Measurements from ENCODE around the gene CDK10. TPM values are rescaled to one million over a fixed set of nuclear protein-coding genes. Genes with fewer than 3 reads are reported as not detected.
"Not testable (repeated sequence)": the region's sequence is repeated elsewhere in the genome, so short reads cannot be mapped to it uniquely, and the experiment has no call there.

CDK10 gene
- total RNA-seq, 4 donors from 2014 or later, result 42.8 to 118 (median 55.0) TPM

DNA sequence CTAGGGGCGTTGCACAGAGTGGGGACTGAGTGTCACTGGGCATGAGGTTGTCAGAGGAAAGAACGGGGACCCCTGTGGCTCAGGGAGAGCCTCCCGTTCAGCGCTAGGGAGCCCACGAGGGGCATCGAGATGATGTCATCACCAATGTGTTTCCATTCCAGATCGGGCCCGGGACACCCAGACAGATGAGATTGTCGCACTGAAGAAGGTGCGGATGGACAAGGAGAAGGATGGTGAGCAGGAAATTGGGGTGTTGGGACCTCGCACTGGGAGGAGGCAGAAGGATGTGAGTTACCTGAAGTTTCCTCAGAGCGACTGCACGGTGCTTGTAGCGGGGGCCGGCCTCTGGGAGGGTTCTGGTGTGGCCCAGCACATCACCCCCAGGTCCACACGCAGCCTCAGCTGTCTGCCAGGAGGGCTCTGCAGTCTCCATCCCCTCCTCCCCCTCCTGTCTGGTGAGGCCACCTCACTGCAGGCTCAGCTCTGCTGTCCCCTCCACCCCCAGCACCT, 4.0 kb downstream of the CDK10 start:
- Histone ChIP-seq H3K27me3 (no peaks in the 10 kb centered on the region), H3K4me1 (peaks cover 21% of the 10 kb centered on the region), H3K27ac (no peak overlapping the region), H3K36me3 (peaks cover 60% of the 10 kb centered on the region), H3K9me3 (no peaks in the 10 kb centered on the region), H3K4me3 (no peak overlapping the region)
- WGBS, result 89% methylated on average over 15 of the region's 16 CpGs
- DNase-seq (ENCODE audit: low spot score in 2 of 2), result peak in 1 of 2 donors; percentile 67
- no peak for TF ChIP-seq EP300 (IDR thresholded peaks at IDR 0.05)
- TF ChIP-seq POLR2AphosphoS5 (IDR thresholded peaks at IDR 0.05), result no peak
- TF ChIP-seq CTCF (IDR thresholded peaks at IDR 0.05), result no peak
- no peak for TF ChIP-seq POLR2A (IDR thresholded peaks at IDR 0.05)

DNA sequence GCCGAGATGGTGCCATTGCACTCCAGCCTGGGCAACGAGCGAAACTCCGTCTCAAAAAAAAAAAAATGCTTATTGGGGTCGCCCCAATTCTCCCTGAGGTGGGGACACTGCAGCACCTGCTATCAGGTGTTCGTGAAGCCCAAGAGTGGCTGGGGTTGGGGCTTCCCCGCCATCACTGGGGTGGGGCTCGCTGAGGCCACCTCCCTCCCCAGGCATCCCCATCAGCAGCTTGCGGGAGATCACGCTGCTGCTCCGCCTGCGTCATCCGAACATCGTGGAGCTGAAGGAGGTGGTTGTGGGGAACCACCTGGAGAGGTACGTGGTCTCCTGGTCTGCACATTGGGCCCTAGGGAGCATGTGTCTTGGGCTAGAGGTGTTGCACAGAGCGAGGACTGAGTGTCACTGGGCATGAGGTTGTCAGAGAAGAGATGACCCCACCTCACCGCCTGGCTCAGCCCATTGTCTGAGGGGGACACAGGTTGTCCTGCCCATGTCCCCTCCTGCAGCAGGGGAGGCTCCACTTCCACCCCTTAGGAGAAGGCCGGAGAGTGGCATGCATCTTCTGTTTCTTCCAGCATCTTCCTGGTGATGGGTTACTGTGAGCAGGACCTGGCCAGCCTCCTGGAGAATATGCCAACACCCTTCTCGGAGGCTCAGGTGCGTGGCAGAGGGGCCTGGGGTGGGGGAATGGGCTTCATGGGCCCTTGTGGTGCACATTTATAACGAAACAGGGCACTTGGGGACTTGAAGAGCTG, 4.9 kb downstream of the CDK10 start:
- no peak for TF ChIP-seq POLR2A (IDR thresholded peaks at IDR 0.05)
- no peak for TF ChIP-seq CTCF (IDR thresholded peaks at IDR 0.05)
- TF ChIP-seq POLR2AphosphoS5 (IDR thresholded peaks at IDR 0.05), result no peak
- no peak for TF ChIP-seq EP300 (IDR thresholded peaks at IDR 0.05)
- peaks cover 14% of the 10 kb centered on the region for H3K4me1 ChIP-seq
- WGBS, result 94% methylated on average over 15 of the region's 21 CpGs
- DNase-seq (ENCODE audit: low spot score in 2 of 2), result peak in 1 of 2 donors; percentile 54
- H3K27me3 ChIP-seq, result no peaks in the 10 kb centered on the region
- H3K36me3 ChIP-seq, result peaks cover 67% of the 10 kb centered on the region
- no peak overlapping the region for H3K27ac ChIP-seq
- H3K9me3 ChIP-seq, result no peaks in the 10 kb centered on the region
- no peak overlapping the region for H3K4me3 ChIP-seq

DNA sequence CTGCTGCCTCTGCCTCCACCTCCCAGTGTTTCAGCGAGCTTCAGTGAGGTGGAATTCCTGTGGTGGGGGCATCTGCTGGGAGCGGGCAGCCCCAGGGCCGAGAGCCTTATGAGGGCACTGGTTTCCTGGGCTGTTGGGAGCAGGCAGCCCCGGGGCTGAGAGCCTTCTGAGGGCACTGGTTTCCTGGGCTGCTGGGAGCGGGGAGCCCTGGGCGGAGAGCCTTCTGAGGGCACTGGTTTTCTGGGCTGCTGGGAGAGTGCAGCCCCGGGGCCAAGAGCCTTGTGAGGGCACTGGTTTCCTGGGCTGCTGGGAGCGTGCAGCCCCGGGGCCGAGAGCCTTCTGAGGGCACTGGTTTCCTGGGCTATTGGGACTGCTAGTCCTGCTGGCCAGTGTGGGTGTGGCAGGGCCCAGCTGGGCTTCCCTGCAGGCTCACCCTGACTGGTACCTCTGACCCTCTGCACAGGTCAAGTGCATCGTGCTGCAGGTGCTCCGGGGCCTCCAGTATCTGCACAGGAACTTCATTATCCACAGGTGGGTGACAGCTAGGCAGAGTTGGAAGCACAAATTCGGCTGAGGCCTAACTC, 5.6 kb downstream of the CDK10 start:
- Histone ChIP-seq H3K4me3 (no peak overlapping the region), H3K27me3 (no peaks in the 10 kb centered on the region), H3K9me3 (no peaks in the 10 kb centered on the region), H3K36me3 (peaks cover 71% of the 10 kb centered on the region), H3K4me1 (peaks cover 12% of the 10 kb centered on the region), H3K27ac (no peak overlapping the region)
- no CpG with 5 or more reads among the region's 13 CpGs for WGBS
- peak in 1 of 2 donors; percentile 61 for DNase-seq (ENCODE audit: low spot score in 2 of 2)
- no peak for TF ChIP-seq CTCF (IDR thresholded peaks at IDR 0.05)
- TF ChIP-seq EP300 (IDR thresholded peaks at IDR 0.05), result no peak
- TF ChIP-seq POLR2A (IDR thresholded peaks at IDR 0.05), result no peak
- no peak for TF ChIP-seq POLR2AphosphoS5 (IDR thresholded peaks at IDR 0.05)

DNA sequence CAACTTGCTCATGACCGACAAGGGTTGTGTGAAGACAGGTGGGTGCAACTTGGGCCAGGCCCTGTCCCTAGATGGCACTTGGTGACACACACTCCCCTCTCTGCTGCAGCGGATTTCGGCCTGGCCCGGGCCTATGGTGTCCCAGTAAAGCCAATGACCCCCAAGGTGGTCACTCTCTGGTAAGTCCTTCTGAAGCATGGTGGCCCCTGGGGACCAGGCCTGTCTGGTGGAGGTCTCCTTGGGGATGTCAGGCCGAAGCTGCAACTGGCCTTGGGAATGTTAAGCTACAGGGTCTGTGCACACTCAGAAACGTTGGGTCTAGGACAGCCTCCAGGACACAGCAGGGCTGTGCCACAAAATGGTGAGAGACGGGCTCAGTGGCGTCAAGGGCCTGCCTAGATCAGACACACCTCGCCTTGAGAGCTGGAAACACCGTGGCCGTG, 6.8 kb downstream of the CDK10 start:
- TF ChIP-seq POLR2A (IDR thresholded peaks at IDR 0.05) (no peak), EP300 (IDR thresholded peaks at IDR 0.05) (no peak), POLR2AphosphoS5 (IDR thresholded peaks at IDR 0.05) (no peak)
- no peak overlapping the region for H3K27ac ChIP-seq
- no peaks in the 10 kb centered on the region for H3K4me1 ChIP-seq
- H3K4me3 ChIP-seq, result no peak overlapping the region
- H3K36me3 ChIP-seq, result peaks cover 81% of the 10 kb centered on the region
- H3K9me3 ChIP-seq, result no peaks in the 10 kb centered on the region
- peak in 1 of 2 donors; percentile 74 for DNase-seq (ENCODE audit: low spot score in 2 of 2)
- 90% methylated on average over 5 of the region's 11 CpGs for WGBS
- no peaks in the 10 kb centered on the region for H3K27me3 ChIP-seq

GRCh38 chr16:89693931-89694783, 7.7 kb downstream of the CDK10 start:
- no peaks in the 10 kb centered on the region for H3K4me1 ChIP-seq
- 92% methylated on average over 14 of the region's 32 CpGs for WGBS
- H3K36me3 ChIP-seq, result peaks cover 81% of the 10 kb centered on the region

GRCh38 chr16:89694784-89695085, 8.2 kb downstream of the CDK10 start:
- H3K9me3 ChIP-seq; H3K27me3 ChIP-seq; DNase-seq (ENCODE audit: low spot score in 2 of 2); H3K27ac ChIP-seq; H3K4me3 ChIP-seq; H3K4me1 ChIP-seq: not testable (repeated sequence)
- peaks cover 75% of the 10 kb centered on the region for H3K36me3 ChIP-seq
- WGBS, result 74% methylated on average over 6 of the region's 23 CpGs

More at GRCh38 chr16:89693931-89694783, 7.7 kb downstream of the CDK10 start:
- H3K27ac ChIP-seq, result no peak overlapping the region
- DNase-seq (ENCODE audit: low spot score in 2 of 2), result peak in 1 of 2 donors; percentile 71
- no peak overlapping the region for H3K4me3 ChIP-seq
- no peaks in the 10 kb centered on the region for H3K27me3 ChIP-seq
- H3K9me3 ChIP-seq, result no peaks in the 10 kb centered on the region
- TF ChIP-seq EP300 (IDR thresholded peaks at IDR 0.05) (no peak), CTCF (IDR thresholded peaks at IDR 0.05) (no peak), POLR2A (IDR thresholded peaks at IDR 0.05) (no peak), POLR2AphosphoS5 (IDR thresholded peaks at IDR 0.05) (no peak)

Measured in suprapubic skin (tissue), 4 donors.